DND-41 (cell line): ENCODE data around the gene ADGRF5.

Source experiments
- ATAC-seq: fragments of 200-7000 bp; cut with Tn5 transposase; 3 replicates; pipeline ENCODE4 v1.9.1; 2021; ENCODE audit warnings: low read depth; ENCODE audit not compliant: insufficient read depth
- DNase-seq: peaks from one replicate; pipeline ENCODE4 v3.0.0-alpha.2; 2020
- H2AFZ ChIP-seq: 2 replicates; pipeline ENCODE4 v1.6.0; 2012; ENCODE audit warnings: low read depth, low read length
- H3K27ac ChIP-seq: 2 replicates; pipeline ENCODE4 v1.5.1; 2012; ENCODE audit warnings: low read length, inconsistent platforms
- H3K27me3 ChIP-seq: fragments of 200-600 bp; sonication (generic); 2 replicates; pipeline ENCODE4 v1.6.0; 2012; ENCODE audit warnings: low read length, mild to moderate bottlenecking, inconsistent platforms; ENCODE audit not compliant: insufficient read depth, poor library complexity
- H3K36me3 ChIP-seq: 2 replicates; pipeline ENCODE4 v1.5.1; 2012; ENCODE audit warnings: low read length, inconsistent platforms; ENCODE audit not compliant: insufficient read depth
- H3K4me1 ChIP-seq: 2 replicates; pipeline ENCODE4 v1.5.1; 2012; ENCODE audit warnings: mild to moderate bottlenecking, low read length; ENCODE audit not compliant: insufficient read depth
- H3K4me2 ChIP-seq: 2 replicates; pipeline ENCODE4 v1.6.0; 2012; ENCODE audit warnings: mild to moderate bottlenecking, moderate library complexity, low read length, inconsistent platforms; ENCODE audit not compliant: insufficient read depth
- H3K4me3 ChIP-seq, 2 experiments: fragments of 200-600 bp in 1 of 2; shearing (Covaris generic) in 1 of 2; 2 replicates each; pipeline ENCODE4 v1.5.1; 2012 to 2016; ENCODE audit warnings: inconsistent platforms in 2 of 2, low read length in 2 of 2, mild to moderate bottlenecking in 2 of 2, low read depth in 1 of 2, moderate library complexity in 1 of 2
- H3K79me2 ChIP-seq: 2 replicates; pipeline ENCODE4 v1.6.0; 2012; ENCODE audit warnings: low read length, inconsistent platforms; ENCODE audit not compliant: insufficient read depth
- H3K9ac ChIP-seq: 2 replicates; pipeline ENCODE4 v1.6.0; 2012; ENCODE audit warnings: low read depth, mild to moderate bottlenecking, inconsistent platforms, low read length, moderate library complexity
- H3K9me3 ChIP-seq: 2 replicates; pipeline ENCODE4 v1.5.1; 2012; ENCODE audit warnings: low read length, moderate library complexity, mild to moderate bottlenecking, inconsistent platforms; ENCODE audit not compliant: insufficient read depth, severe bottlenecking
- H4K20me1 ChIP-seq: 2 replicates; pipeline ENCODE4 v1.6.0; 2012; ENCODE audit warnings: low read length; ENCODE audit not compliant: insufficient read depth
- CTCF ChIP-seq: IDR thresholded peaks from 2 replicates; pipeline ENCODE4 v1.5.1; 2012; ENCODE audit warnings: borderline replicate concordance, low read length, moderate library complexity, mild to moderate bottlenecking; ENCODE audit not compliant: poor library complexity, severe bottlenecking; ENCODE audit errors: extremely low read depth
- EZH2 ChIP-seq: IDR thresholded peaks from 3 replicates; pipeline ENCODE4 v1.6.1; 2012; ENCODE audit warnings: borderline replicate concordance, low read depth, mild to moderate bottlenecking, moderate library complexity, low read length, inconsistent platforms; ENCODE audit not compliant: severe bottlenecking

Gene ADGRF5

GRCh38 chr6:46900266-46900665, 21.5 kb downstream of the ADGRF5 start:
- TF ChIP-seq EZH2: no peak
- no peak for TF ChIP-seq CTCF
- ATAC-seq: no peak
- Histone ChIP-seq H3K79me2 (no peaks in the 10 kb centered on the region), H3K9ac (no peak overlapping the region), H2AFZ (no peak overlapping the region), H3K4me1 (no peaks in the 10 kb centered on the region), H3K9me3 (no peaks in the 10 kb centered on the region), H3K27me3 (peaks cover 3% of the 10 kb centered on the region), H3K4me2 (no peak overlapping the region), H3K4me3 (no peak overlapping the region), H3K36me3 (no peaks in the 10 kb centered on the region), H3K27ac (no peak overlapping the region), H4K20me1 (no peaks in the 10 kb centered on the region)
- no peak for DNase-seq

DNA sequence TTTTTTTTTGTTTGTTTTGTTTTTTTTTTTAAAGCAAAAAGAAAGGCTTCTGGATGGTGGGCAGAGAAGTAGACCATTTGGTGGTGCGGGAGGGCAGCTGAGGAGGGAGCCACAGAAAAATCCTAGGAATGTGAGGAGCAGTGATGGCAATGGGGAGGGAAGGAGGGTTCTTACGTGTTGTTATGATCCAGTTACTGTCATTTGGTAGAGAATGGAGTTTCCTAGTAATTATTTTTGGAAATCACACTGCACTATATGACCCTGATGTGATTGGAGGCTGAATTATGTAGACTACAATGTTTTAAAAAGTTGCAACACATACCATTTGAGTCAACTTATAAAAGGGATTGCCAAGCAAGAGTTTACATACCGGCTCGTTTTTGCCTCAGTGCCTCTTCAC, 22.1 kb downstream of the ADGRF5 start:
- Histone ChIP-seq H3K4me3 (no peak overlapping the region), H3K27ac (no peak overlapping the region), H3K27me3 (peaks cover 3% of the 10 kb centered on the region), H2AFZ (no peak overlapping the region), H3K79me2 (no peaks in the 10 kb centered on the region), H3K9me3 (no peaks in the 10 kb centered on the region), H3K36me3 (no peaks in the 10 kb centered on the region), H3K4me1 (no peaks in the 10 kb centered on the region), H3K9ac (no peak overlapping the region), H3K4me2 (no peak overlapping the region), H4K20me1 (no peaks in the 10 kb centered on the region)
- no peak for TF ChIP-seq CTCF
- ATAC-seq (no peak), DNase-seq (no peak)

DNA sequence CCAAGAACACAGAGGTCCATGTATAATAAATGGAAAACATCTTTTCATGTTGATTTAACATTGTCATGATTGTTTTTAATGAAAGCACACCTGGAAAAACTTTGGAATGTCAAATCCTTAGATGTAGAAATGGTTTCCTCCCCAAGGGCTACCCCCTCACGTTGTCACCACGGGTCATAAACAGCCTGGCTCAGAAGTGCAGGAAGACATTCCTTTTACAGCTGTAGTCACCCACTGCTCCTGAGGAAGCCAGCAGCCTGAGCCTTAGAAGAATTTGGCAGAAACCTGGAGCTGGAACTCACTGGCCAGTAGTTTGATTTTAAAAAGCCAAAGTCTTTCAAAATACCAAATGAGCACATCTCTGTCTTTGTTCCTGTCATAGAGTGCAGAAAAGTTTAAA, 23.7 kb downstream of the ADGRF5 start:
- no peak overlapping the region for H3K27ac ChIP-seq
- H3K9me3 ChIP-seq: no peaks in the 10 kb centered on the region
- no peaks in the 10 kb centered on the region for H4K20me1 ChIP-seq
- H2AFZ ChIP-seq: no peak overlapping the region
- DNase-seq: no peak
- H3K4me3 ChIP-seq: no peak overlapping the region
- ATAC-seq: no peak
- TF ChIP-seq CTCF (no peak), EZH2 (no peak)
- no peaks in the 10 kb centered on the region for H3K36me3 ChIP-seq
- no peaks in the 10 kb centered on the region for H3K79me2 ChIP-seq
- no peaks in the 10 kb centered on the region for H3K4me1 ChIP-seq
- no peak overlapping the region for H3K4me2 ChIP-seq
- no peak overlapping the region for H3K9ac ChIP-seq
- H3K27me3 ChIP-seq: peaks cover 3% of the 10 kb centered on the region

DNA sequence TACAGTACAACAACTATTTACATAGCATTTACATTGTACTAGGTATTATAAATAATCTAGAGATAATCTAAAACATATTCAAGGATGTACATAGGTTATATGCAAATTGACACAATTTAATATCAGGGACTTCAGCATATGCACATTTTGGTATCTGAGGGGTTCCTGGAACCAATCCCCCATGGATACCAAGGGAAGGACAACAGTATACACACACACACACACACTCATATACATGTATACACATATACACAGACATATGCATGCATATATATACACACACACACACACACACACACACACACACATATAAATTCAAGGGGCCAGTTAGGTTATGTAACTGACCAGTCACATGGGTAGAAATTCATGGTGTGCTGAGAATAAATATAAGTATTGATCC, 24.9 kb downstream of the ADGRF5 start:
- Histone ChIP-seq H3K36me3 (no peaks in the 10 kb centered on the region), H3K9ac (no peak overlapping the region), H3K4me1 (no peaks in the 10 kb centered on the region), H3K27ac (no peak overlapping the region), H3K4me2 (no peak overlapping the region), H3K4me3 (no peak overlapping the region), H4K20me1 (no peaks in the 10 kb centered on the region), H3K27me3 (peaks cover 3% of the 10 kb centered on the region), H2AFZ (no peak overlapping the region), H3K9me3 (no peaks in the 10 kb centered on the region), H3K79me2 (no peaks in the 10 kb centered on the region)
- ATAC-seq (no peak), DNase-seq (no peak)
- TF ChIP-seq CTCF (no peak), EZH2 (no peak)
